Fibroblast of lung (primary cell): ENCODE data around the gene ANXA3. TPM values are rescaled to one million over a fixed set of nuclear protein-coding genes. Genes with fewer than 3 reads are reported as not detected.
A peak's percentile ranks its signal among the peaks of the same experiment; 100 is the strongest.

ENCODE experiments used
- DNase-seq, 2 donors: peaks; one replicate each; pipeline versions ENCODE4 v3.0.0 to v3.0.0-alpha.2; 2010; ENCODE audit warnings: low read depth in 2 of 2
- H2AFZ ChIP-seq: 2 replicates; pipeline ENCODE4 v1.5.1; 2012; ENCODE audit warnings: low read length, control low read depth, inconsistent platforms
- H3K27ac ChIP-seq: 2 replicates; pipeline ENCODE4 v1.5.1; 2011; ENCODE audit warnings: low read length, control low read depth; ENCODE audit not compliant: insufficient read depth
- H3K27me3 ChIP-seq: 2 replicates; pipeline ENCODE4 v1.5.1; 2011; ENCODE audit warnings: mild to moderate bottlenecking, low read length; ENCODE audit not compliant: control insufficient read depth, insufficient read depth
- H3K36me3 ChIP-seq: 2 replicates; pipeline ENCODE4 v1.5.1; 2011; ENCODE audit warnings: low read length; ENCODE audit not compliant: control insufficient read depth, insufficient read depth
- H3K4me1 ChIP-seq: 2 replicates; pipeline ENCODE4 v1.5.1; 2011; ENCODE audit warnings: low read length; ENCODE audit not compliant: control insufficient read depth, insufficient read depth; ENCODE audit errors: extremely low read depth
- H3K4me2 ChIP-seq: 2 replicates; pipeline ENCODE4 v1.5.1; 2011; ENCODE audit warnings: low read length, control low read depth; ENCODE audit not compliant: insufficient read depth; ENCODE audit errors: extremely low read depth
- H3K4me3 ChIP-seq, 4 experiments: fragments of 200-600 bp in 1 of 4; sonication (generic) in 1 of 4; replicated peaks in 1 of 4; 2 replicates each; pipeline ENCODE4 v1.5.1; 2011 to 2016; ENCODE audit warnings: low read length in 4 of 4, low read depth in 3 of 4, mild to moderate bottlenecking in 3 of 4, control low read depth in 2 of 4, inconsistent platforms in 1 of 4, mixed read lengths in 1 of 4; ENCODE audit not compliant: insufficient read depth in 1 of 4; ENCODE audit errors: control extremely low read depth in 1 of 4
- H3K79me2 ChIP-seq: 2 replicates; pipeline ENCODE4 v1.5.1; 2012; ENCODE audit warnings: mild to moderate bottlenecking, low read length, inconsistent platforms; ENCODE audit not compliant: control insufficient read depth, insufficient read depth
- H3K9ac ChIP-seq: 2 replicates; pipeline ENCODE4 v1.5.1; 2011; ENCODE audit warnings: mild to moderate bottlenecking, low read length, control low read depth; ENCODE audit not compliant: insufficient read depth
- H3K9me3 ChIP-seq: 2 replicates; pipeline ENCODE4 v1.5.1; 2012; ENCODE audit warnings: low read depth, low read length; ENCODE audit not compliant: control insufficient read depth, insufficient read depth
- H4K20me1 ChIP-seq: 2 replicates; pipeline ENCODE4 v1.5.1; 2011; ENCODE audit warnings: low read length; ENCODE audit not compliant: control insufficient read depth, insufficient read depth; ENCODE audit errors: extremely low read depth
- EZH2 ChIP-seq: IDR thresholded peaks from 2 replicates; pipeline ENCODE4 v1.5.1; 2012; ENCODE audit warnings: low read length, control low read depth, mild to moderate bottlenecking; ENCODE audit errors: missing control alignments
- polyA plus RNA-seq, 2 donors: library from polyadenylated mRNA; depleted of rRNA in 1 of 2; stranded (reverse) in 1 of 2; unstranded in 1 of 2; fragments of >200 nt; gene quantifications; 2 replicates each; pipeline ENCODE4 v1.2.1, GENCODE V29; 2011 to 2012; ENCODE audit warnings: missing spikeins in 1 of 2
- total RNA-seq: library from RNA; depleted of rRNA; stranded (reverse); fragments of >200 nt; gene quantifications from 2 replicates; pipeline ENCODE4 v1.2.1, GENCODE V29; 2014
- TF ChIP-seq, protein P1 (sequence below), 2 donors: IDR thresholded peaks in 1 of 2; conservative IDR thresholded peaks in 1 of 2; 1 replicate in 1 of 2; 2 replicates in 1 of 2; pipeline ENCODE4 v1.5.1; 2011 to 2012; ENCODE audit warnings: low read length in 2 of 2, control low read depth in 1 of 2, inconsistent platforms in 1 of 2, low read depth in 1 of 2, mild to moderate bottlenecking in 1 of 2

ANXA3 gene
- total and polyA plus RNA-seq, 2 donors (not counting 1 experiment from before 2014, with no cell fraction given): 9.7 to 9.9 TPM

DNA sequence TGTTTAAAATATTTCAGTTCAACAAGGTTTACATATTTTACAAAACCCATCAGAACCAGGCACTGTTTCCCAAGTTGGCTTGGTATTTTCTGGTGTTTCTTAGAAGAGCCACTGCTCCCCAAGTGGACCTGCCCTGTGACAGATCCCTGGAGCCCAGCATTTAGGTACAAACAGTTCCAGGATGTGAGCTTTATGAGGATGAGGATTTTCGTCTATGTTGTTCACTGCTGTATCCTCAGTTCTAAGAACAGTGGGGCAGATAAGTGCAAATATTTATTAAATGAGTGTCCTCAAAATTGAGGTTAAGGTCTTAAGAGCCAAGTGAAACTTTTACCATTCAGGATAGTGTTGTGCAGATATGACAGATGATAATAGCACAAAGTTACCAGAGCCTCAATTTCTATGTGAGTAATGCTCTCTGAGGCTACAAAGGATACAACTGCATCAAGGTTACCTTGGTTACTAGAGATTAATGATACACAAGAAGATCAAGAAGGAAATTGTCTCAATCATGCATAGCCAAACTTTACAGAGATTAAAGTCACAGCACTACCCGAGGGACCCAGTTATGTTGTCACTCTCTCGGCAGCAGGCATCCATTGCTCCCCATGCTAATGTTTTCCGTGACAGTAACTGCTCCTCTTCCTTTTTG is 37.5 kb downstream of the ANXA3 start:
- Histone ChIP-seq H2AFZ (no peak overlapping the region), H4K20me1 (no peaks in the 10 kb centered on the region), H3K9me3 (no peaks in the 10 kb centered on the region), H3K27ac (no peak overlapping the region), H3K9ac (no peak overlapping the region), H3K36me3 (no peaks in the 10 kb centered on the region), H3K27me3 (no peaks in the 10 kb centered on the region), H3K4me1 (no peaks in the 10 kb centered on the region), H3K79me2 (no peaks in the 10 kb centered on the region), H3K4me2 (no peak overlapping the region), H3K4me3 (no peak overlapping the region)
- DNase-seq: peak in 1 of 2 donors; percentile 50
- TF ChIP-seq, protein P1, sequence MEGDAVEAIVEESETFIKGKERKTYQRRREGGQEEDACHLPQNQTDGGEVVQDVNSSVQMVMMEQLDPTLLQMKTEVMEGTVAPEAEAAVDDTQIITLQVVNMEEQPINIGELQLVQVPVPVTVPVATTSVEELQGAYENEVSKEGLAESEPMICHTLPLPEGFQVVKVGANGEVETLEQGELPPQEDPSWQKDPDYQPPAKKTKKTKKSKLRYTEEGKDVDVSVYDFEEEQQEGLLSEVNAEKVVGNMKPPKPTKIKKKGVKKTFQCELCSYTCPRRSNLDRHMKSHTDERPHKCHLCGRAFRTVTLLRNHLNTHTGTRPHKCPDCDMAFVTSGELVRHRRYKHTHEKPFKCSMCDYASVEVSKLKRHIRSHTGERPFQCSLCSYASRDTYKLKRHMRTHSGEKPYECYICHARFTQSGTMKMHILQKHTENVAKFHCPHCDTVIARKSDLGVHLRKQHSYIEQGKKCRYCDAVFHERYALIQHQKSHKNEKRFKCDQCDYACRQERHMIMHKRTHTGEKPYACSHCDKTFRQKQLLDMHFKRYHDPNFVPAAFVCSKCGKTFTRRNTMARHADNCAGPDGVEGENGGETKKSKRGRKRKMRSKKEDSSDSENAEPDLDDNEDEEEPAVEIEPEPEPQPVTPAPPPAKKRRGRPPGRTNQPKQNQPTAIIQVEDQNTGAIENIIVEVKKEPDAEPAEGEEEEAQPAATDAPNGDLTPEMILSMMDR (conservative IDR thresholded peaks at IDR 0.05 in 1 of 2, IDR thresholded peaks at IDR 0.05 in 1 of 2; ENCODE audit: low read depth in 1 of 2, low read length in 2 of 2): no peak

DNA sequence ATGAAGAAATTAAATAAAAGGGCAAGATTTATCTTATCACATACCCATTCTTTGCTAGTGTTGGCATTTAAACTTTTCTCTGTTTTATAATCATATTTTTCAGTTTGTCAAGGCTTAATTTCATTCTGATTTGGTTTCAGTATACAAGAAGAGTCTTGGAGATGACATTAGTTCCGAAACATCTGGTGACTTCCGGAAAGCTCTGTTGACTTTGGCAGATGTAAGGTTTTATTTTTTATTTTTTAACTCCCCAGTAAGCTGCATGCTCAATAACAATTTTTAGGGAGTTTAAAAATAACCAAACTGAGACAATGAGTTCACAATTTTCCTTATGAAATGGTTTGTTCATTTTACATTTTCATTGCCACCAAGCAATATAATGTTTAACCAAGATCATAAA is 39.8 kb downstream of the ANXA3 start:
- DNase-seq: no peak
- Histone ChIP-seq H3K9me3 (no peaks in the 10 kb centered on the region), H3K4me2 (no peak overlapping the region), H3K27ac (no peak overlapping the region), H3K4me3 (no peak overlapping the region), H4K20me1 (no peaks in the 10 kb centered on the region), H3K36me3 (no peaks in the 10 kb centered on the region), H3K27me3 (no peaks in the 10 kb centered on the region), H2AFZ (no peak overlapping the region), H3K9ac (no peak overlapping the region), H3K79me2 (no peaks in the 10 kb centered on the region), H3K4me1 (no peaks in the 10 kb centered on the region)
- TF ChIP-seq, protein P1 (conservative IDR thresholded peaks at IDR 0.05 in 1 of 2, IDR thresholded peaks at IDR 0.05 in 1 of 2; ENCODE audit: low read depth in 1 of 2, low read length in 2 of 2): no peak
- no peak for TF ChIP-seq EZH2

DNA sequence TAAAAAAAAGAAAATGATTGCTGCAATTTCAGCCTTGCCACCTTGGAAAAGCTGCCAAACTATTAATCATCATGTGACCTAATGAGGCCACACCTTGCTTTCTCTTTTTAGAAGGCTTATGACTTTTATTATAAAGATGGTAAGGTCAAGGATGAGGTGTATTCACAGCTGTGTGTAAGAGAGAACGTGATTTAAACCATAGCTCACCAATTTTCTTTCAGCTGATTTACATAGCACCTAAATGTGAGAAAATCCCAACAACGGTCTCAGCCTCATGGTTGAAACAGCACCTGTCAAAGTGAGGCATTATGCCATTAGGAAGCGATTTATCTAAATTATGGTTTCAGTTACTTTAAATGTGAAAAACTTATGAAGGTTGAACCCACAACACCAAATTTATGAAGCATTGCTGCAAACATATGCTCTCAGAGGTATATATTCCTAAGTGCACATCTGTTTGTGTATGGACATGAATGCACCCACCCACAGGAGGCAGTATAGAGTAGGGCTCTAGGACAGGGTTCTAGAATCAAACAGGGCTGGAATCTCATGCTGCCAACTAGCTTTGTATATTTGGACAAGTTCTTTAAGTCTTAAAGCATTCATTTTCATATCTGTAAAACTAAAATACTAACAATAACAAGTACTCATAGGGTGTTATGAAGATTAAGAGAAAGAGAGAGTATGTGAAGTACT is 40.7 kb downstream of the ANXA3 start:
- Histone ChIP-seq H4K20me1 (no peaks in the 10 kb centered on the region), H3K4me3 (no peak overlapping the region), H3K79me2 (no peaks in the 10 kb centered on the region), H3K4me1 (no peaks in the 10 kb centered on the region), H2AFZ (no peak overlapping the region), H3K4me2 (no peak overlapping the region), H3K36me3 (no peaks in the 10 kb centered on the region), H3K9me3 (no peaks in the 10 kb centered on the region), H3K9ac (no peak overlapping the region), H3K27me3 (no peaks in the 10 kb centered on the region), H3K27ac (no peak overlapping the region)
- DNase-seq: no peak
- TF ChIP-seq, protein P1 (conservative IDR thresholded peaks at IDR 0.05 in 1 of 2, IDR thresholded peaks at IDR 0.05 in 1 of 2; ENCODE audit: low read depth in 1 of 2, low read length in 2 of 2): peak; percentile 9 to 32
- TF ChIP-seq EZH2: no peak
